ENCODE data around the gene PIP5KL1. TPM values are rescaled to one million over a fixed set of nuclear protein-coding genes. Genes with fewer than 3 reads are reported as not detected.

The PIP5KL1 gene
- total and polyA plus RNA-seq, 2 donors (not counting 3 experiments of a cell fraction or from before 2014, with no cell fraction given) = 1.5 to 2.9 TPM

DNA sequence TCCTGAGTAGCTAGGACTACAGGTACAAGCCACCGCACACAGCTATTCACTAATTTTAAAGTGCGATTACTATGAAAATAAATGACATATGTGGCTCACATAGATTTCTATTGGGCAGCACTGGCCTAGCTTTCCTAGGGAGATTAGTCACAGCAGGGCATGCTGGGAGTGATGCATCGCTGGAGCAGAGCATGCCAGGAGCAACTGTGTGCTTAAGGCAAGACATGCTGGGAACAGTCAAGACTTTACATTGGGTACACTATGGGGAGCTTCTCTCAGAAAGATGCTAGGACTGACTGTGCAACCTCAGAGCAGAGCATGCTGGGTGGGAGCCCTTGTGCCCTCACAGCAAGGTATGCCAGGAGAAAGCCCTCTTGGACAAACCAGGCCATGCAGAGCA lies 40.5 kb downstream of the PIP5KL1 start:
- H3K4me2 ChIP-seq (ENCODE audit: insufficient read depth, low read length) = no peak overlapping the region
- no TSS peak for BruUV-seq (replicated peaks)
- dilution Hi-C loops (cut with MboI; ENCODE audit: extremely low pct_ligation_motif_present, low sequenced_read_pairs) = no loop called here
- DNase-seq (ENCODE audit: low read depth, low spot score) (no peak), FAIRE-seq (no peak)
- ChIA-PET CTCF (interaction anchor here (1.4 to 1.7 kb wide), 2 partner anchors 8 to 20 kb away, joined by 5 to 6 read pairs; no protein-coding TSS in a partner anchor), POLR2A (no interaction called here)
- intact Hi-C loops (cut with micrococcal nuclease) = no loop called here
- peaks cover 15 to 49% of the 10 kb centered on the region in 2 experiments for H3K36me3 ChIP-seq (ENCODE audit: control insufficient read depth in 2 of 2, extremely low read depth in 1 of 2, insufficient read depth in 2 of 2, low read length in 2 of 2)
- no peak overlapping the region for H3K4me3 ChIP-seq (replicated peaks in 1 of 3; ENCODE audit: insufficient read depth in 1 of 3, low read depth in 1 of 3, low read length in 3 of 3)
- no peaks in the 10 kb centered on the region for H4K20me1 ChIP-seq (replicated peaks; ENCODE audit: control insufficient read depth, extremely low read depth, insufficient read depth, low read length)
- no peaks in the 10 kb centered on the region for H3K9me3 ChIP-seq (replicated peaks; ENCODE audit: control insufficient read depth, insufficient read depth, low read length)
- H2AFZ ChIP-seq (ENCODE audit: low read depth, low read length) = no peak overlapping the region
- no peaks in the 10 kb centered on the region for H3K9me1 ChIP-seq (replicated peaks; ENCODE audit: control insufficient read depth, extremely low read depth, insufficient read depth, low read length)
- no peak overlapping the region for H3K9ac ChIP-seq (replicated peaks; ENCODE audit: extremely low read depth, insufficient read depth, low read length)
- TF ChIP-seq JUN (IDR thresholded peaks at IDR 0.05; ENCODE audit: borderline replicate concordance, insufficient read depth, insufficient read length, low read depth) (no peak), EZH2 (IDR thresholded peaks at IDR 0.05; ENCODE audit: borderline replicate concordance, low read depth, low read length, severe bottlenecking) (no peak), GATA2 (IDR thresholded peaks at IDR 0.05; ENCODE audit: insufficient read depth, insufficient read length, low read depth, low read length) (no peak), MYC (IDR thresholded peaks at IDR 0.05; ENCODE audit: low read depth, low read length) (no peak), POLR2AphosphoS5 (IDR thresholded peaks at IDR 0.05; ENCODE audit: insufficient read depth, low read depth, low read length) (no peak), FOS (IDR thresholded peaks at IDR 0.05; ENCODE audit: borderline replicate concordance, insufficient read depth, low read length) (no peak), POLR2A (IDR thresholded peaks at IDR 0.05; ENCODE audit: low read depth, low read length) (no peak)
- TF ChIP-seq, protein P1, sequence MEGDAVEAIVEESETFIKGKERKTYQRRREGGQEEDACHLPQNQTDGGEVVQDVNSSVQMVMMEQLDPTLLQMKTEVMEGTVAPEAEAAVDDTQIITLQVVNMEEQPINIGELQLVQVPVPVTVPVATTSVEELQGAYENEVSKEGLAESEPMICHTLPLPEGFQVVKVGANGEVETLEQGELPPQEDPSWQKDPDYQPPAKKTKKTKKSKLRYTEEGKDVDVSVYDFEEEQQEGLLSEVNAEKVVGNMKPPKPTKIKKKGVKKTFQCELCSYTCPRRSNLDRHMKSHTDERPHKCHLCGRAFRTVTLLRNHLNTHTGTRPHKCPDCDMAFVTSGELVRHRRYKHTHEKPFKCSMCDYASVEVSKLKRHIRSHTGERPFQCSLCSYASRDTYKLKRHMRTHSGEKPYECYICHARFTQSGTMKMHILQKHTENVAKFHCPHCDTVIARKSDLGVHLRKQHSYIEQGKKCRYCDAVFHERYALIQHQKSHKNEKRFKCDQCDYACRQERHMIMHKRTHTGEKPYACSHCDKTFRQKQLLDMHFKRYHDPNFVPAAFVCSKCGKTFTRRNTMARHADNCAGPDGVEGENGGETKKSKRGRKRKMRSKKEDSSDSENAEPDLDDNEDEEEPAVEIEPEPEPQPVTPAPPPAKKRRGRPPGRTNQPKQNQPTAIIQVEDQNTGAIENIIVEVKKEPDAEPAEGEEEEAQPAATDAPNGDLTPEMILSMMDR (IDR thresholded peaks at IDR 0.05; ENCODE audit: extremely low read depth in 1 of 2, insufficient read depth in 1 of 2, low read depth in 1 of 2, low read length in 2 of 2) = no peak
- TF ChIP-seq, protein P2, sequence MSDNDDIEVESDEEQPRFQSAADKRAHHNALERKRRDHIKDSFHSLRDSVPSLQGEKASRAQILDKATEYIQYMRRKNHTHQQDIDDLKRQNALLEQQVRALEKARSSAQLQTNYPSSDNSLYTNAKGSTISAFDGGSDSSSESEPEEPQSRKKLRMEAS (IDR thresholded peaks at IDR 0.05; ENCODE audit: insufficient read depth, insufficient read length) = no peak
- H3K4me1 ChIP-seq (ENCODE audit: control insufficient read depth, extremely low read depth, insufficient read depth, low read length) = no peaks in the 10 kb centered on the region
- H3K27me3 ChIP-seq (ENCODE audit: control insufficient read depth in 2 of 2, insufficient read depth in 2 of 2, low read length in 2 of 2) = no peaks in the 10 kb centered on the region
- H3K79me2 ChIP-seq (ENCODE audit: control insufficient read depth, insufficient read depth, low read length) = no peaks in the 10 kb centered on the region
- no peak overlapping the region for H3K27ac ChIP-seq (ENCODE audit: insufficient read depth, low read depth, low read length)

All from endothelial cell of umbilical vein (primary cell).